CD14-positive monocyte (primary cell): Measurements from ENCODE around the gene OCSTAMP. TPM values are rescaled to one million over a fixed set of nuclear protein-coding genes. Genes with fewer than 3 reads are reported as not detected.
A peak's percentile ranks its signal among the peaks of the same experiment; 100 is the strongest.

Source experiments
- DNase-seq, 3 donors: peaks; one replicate each; pipeline ENCODE4 v3.0.0-alpha.2; 2011 to 2022
- H2AFZ ChIP-seq: 2 replicates; pipeline ENCODE4 v1.6.0; 2012; ENCODE audit warnings: mild to moderate bottlenecking, low read depth, low read length, inconsistent platforms; ENCODE audit not compliant: insufficient read depth, poor library complexity, severe bottlenecking
- H3K27ac ChIP-seq, 2 donors: 1 replicate in 1 of 2; 2 replicates in 1 of 2; pipeline ENCODE4 v1.5.1; 2012 to 2013; ENCODE audit warnings: low read length in 2 of 2, control low read depth in 1 of 2, inconsistent platforms in 1 of 2, low read depth in 1 of 2, mild to moderate bottlenecking in 1 of 2
- H3K27me3 ChIP-seq, 2 donors: one replicate each; pipeline versions ENCODE4 v1.6.0 to v1.6.1; 2011 to 2013; ENCODE audit warnings: low read length in 2 of 2; ENCODE audit not compliant: control insufficient read depth in 2 of 2, insufficient read depth in 2 of 2
- H3K36me3 ChIP-seq, 2 donors: replicated peaks in 1 of 2; 1 replicate in 1 of 2; 2 replicates in 1 of 2; pipeline versions ENCODE4 v1.5.1 to v1.6.1; 2012 to 2013; ENCODE audit warnings: low read length in 2 of 2, control low read depth in 1 of 2, inconsistent platforms in 1 of 2, mild to moderate bottlenecking in 1 of 2; ENCODE audit not compliant: insufficient read depth in 2 of 2, control insufficient read depth in 1 of 2
- H3K4me1 ChIP-seq, 2 donors: 1 replicate in 1 of 2; 2 replicates in 1 of 2; pipeline versions ENCODE4 v1.5.1 to v1.6.1; 2012 to 2013; ENCODE audit warnings: low read length in 2 of 2, control low read depth in 1 of 2, inconsistent platforms in 1 of 2, mild to moderate bottlenecking in 1 of 2, moderate library complexity in 1 of 2; ENCODE audit not compliant: insufficient read depth in 2 of 2, control insufficient read depth in 1 of 2
- H3K4me2 ChIP-seq: replicated peaks from 2 replicates; pipeline ENCODE3; 2012; ENCODE audit warnings: low read length, moderate library complexity, mild to moderate bottlenecking; ENCODE audit not compliant: poor library complexity, severe bottlenecking; ENCODE audit errors: extremely low read depth
- H3K4me3 ChIP-seq, 3 experiments: fragments of 200-600 bp in 1 of 3; sonication (generic) in 1 of 3; replicated peaks in 1 of 3; 1 replicate in 2 of 3; 2 replicates in 1 of 3; pipeline ENCODE4 v1.5.1; 2011 to 2013; ENCODE audit warnings: low read length in 3 of 3, mild to moderate bottlenecking in 3 of 3, control low read depth in 2 of 3, low read depth in 2 of 3, inconsistent platforms in 1 of 3, moderate library complexity in 1 of 3
- H3K79me2 ChIP-seq: 2 replicates; pipeline ENCODE4 v1.6.0; 2012; ENCODE audit warnings: mild to moderate bottlenecking, control low read depth, inconsistent platforms, low read length, moderate library complexity; ENCODE audit not compliant: insufficient read depth
- H3K9ac ChIP-seq: 2 replicates; pipeline ENCODE4 v1.6.0; 2017; ENCODE audit warnings: low read length, mild to moderate bottlenecking; ENCODE audit not compliant: insufficient read depth, poor library complexity, severe bottlenecking
- H3K9me3 ChIP-seq, 2 donors: replicated peaks in 1 of 2; 1 replicate in 1 of 2; 2 replicates in 1 of 2; pipeline versions ENCODE4 v1.5.1 to v1.6.1; 2012 to 2013; ENCODE audit warnings: low read length in 2 of 2, control low read depth in 1 of 2; ENCODE audit not compliant: control insufficient read depth in 1 of 2, insufficient read depth in 1 of 2
- H4K20me1 ChIP-seq: 2 replicates; pipeline ENCODE4 v1.6.0; 2012; ENCODE audit warnings: mild to moderate bottlenecking, low read length, control low read depth, moderate library complexity; ENCODE audit not compliant: insufficient read depth
- H3K27ac Mint-ChIP-seq, 7 donors: one replicate each; pipeline ENCODE4 v1.8.0; 2020; ENCODE audit warnings: mild to moderate bottlenecking in 7 of 7, mixed read lengths in 7 of 7, moderate library complexity in 6 of 7, inconsistent platforms in 2 of 7
- H3K27me3 Mint-ChIP-seq, 3 donors: one replicate each; pipeline ENCODE4 v1.8.0; 2021 to 2022; ENCODE audit warnings: low read depth in 3 of 3, mild to moderate bottlenecking in 3 of 3, mixed read lengths in 3 of 3, moderate library complexity in 3 of 3, inconsistent platforms in 1 of 3
- H3K36me3 Mint-ChIP-seq, 2 donors: one replicate each; pipeline ENCODE4 v1.8.0; 2020; ENCODE audit warnings: mixed read lengths in 2 of 2, inconsistent platforms in 1 of 2, mild to moderate bottlenecking in 1 of 2
- H3K4me1 Mint-ChIP-seq: one replicate; pipeline ENCODE4 v1.8.0; 2020; ENCODE audit warnings: mild to moderate bottlenecking, mixed read lengths
- H3K4me3 Mint-ChIP-seq, 2 donors: one replicate each; pipeline ENCODE4 v1.8.0; 2020; ENCODE audit warnings: mild to moderate bottlenecking in 2 of 2, mixed read lengths in 2 of 2, moderate library complexity in 1 of 2
- H3K9me3 Mint-ChIP-seq, 7 donors: one replicate each; pipeline ENCODE4 v1.8.0; 2020 to 2022; ENCODE audit warnings: mixed read lengths in 7 of 7, mild to moderate bottlenecking in 6 of 7, moderate library complexity in 6 of 7, inconsistent platforms in 2 of 7
- CTCF ChIP-seq: fragments of 200-600 bp; IDR thresholded peaks from one replicate; pipeline ENCODE4 v1.8.0; 2022; ENCODE audit warnings: antibody characterized with exemption, mild to moderate bottlenecking
- WGBS: methylation state at CpG from one replicate; pipeline ENCODE4 v1.1.5; 2013; ENCODE audit warnings: missing lambda C conversion rate; ENCODE audit not compliant: insufficient coverage; 5-methylcytosine and 5-hydroxymethylcytosine counted together
- intact Hi-C, 2 donors: fragments of 100-400 bp; cut with micrococcal nuclease; formaldehyde crosslinking; loops; one replicate each; pipeline versions ENCODE4 v1.15.0 to v1.15.1; 2023
- polyA plus RNA-seq, 3 donors: library from polyadenylated mRNA; depleted of rRNA in 1 of 3; unstranded in 2 of 3; stranded (reverse) in 1 of 3; fragments of 300-500 nt in 2 of 3; fragments of >200 nt in 1 of 3; fragmentation: Illumina TruSeq in 2 of 3; gene quantifications; 1 replicate in 2 of 3; 2 replicates in 1 of 3; pipeline ENCODE4 v1.2.3, GENCODE V29; 2012 to 2021

OCSTAMP gene
- polyA plus RNA-seq, 3 donors: not detected

GRCh38 chr20:46578745-46579144, 28.3 kb upstream of the OCSTAMP start:
- Mint-ChIP-seq H3K4me3 (no peak overlapping the region), H3K9me3 (no peaks in the 10 kb centered on the region), H3K27me3 (peaks cover 2 to 10% (median 3%) of the 10 kb centered on the region in 3 donors), H3K4me1 (peaks cover 8% of the 10 kb centered on the region), H3K27ac (no peak overlapping the region), H3K36me3 (no peaks in the 10 kb centered on the region)
- Histone ChIP-seq H3K4me3 (no peak overlapping the region), H2AFZ (no peak overlapping the region), H4K20me1 (no peaks in the 10 kb centered on the region), H3K9ac (no peak overlapping the region), H3K27me3 (no peaks in the 10 kb centered on the region), H3K4me1 (peaks cover 0 to 7% of the 10 kb centered on the region in 2 donors), H3K79me2 (no peaks in the 10 kb centered on the region), H3K9me3 (no peaks in the 10 kb centered on the region), H3K4me2 (no peak overlapping the region), H3K36me3 (no peaks in the 10 kb centered on the region), H3K27ac (no peak overlapping the region)
- intact Hi-C loops: no loop called here
- WGBS: 71% methylated on average over 2 of the region's 7 CpGs
- no peak for DNase-seq
- TF ChIP-seq CTCF: no peak

GRCh38 chr20:46576774-46577395, 26.4 kb upstream of the OCSTAMP start:
- H3K36me3 Mint-ChIP-seq: no peaks in the 10 kb centered on the region
- no peak for DNase-seq
- Histone ChIP-seq H3K36me3 (no peaks in the 10 kb centered on the region), H3K9ac (no peak overlapping the region), H3K79me2 (no peaks in the 10 kb centered on the region), H4K20me1 (no peaks in the 10 kb centered on the region), H3K27me3 (no peaks in the 10 kb centered on the region), H3K27ac (no peak overlapping the region), H3K9me3 (no peaks in the 10 kb centered on the region), H3K4me2 (no peak overlapping the region), H3K4me1 (peaks cover 0 to 7% of the 10 kb centered on the region in 2 donors), H2AFZ (no peak overlapping the region), H3K4me3 (no peak overlapping the region)
- peaks cover 3 to 14% (median 6%) of the 10 kb centered on the region in 3 donors for H3K27me3 Mint-ChIP-seq
- no peaks in the 10 kb centered on the region for H3K9me3 Mint-ChIP-seq
- intact Hi-C loops: no loop called here
- no peak for TF ChIP-seq CTCF
- 88% methylated on average over 4 of the region's 6 CpGs for WGBS
- peak overlapping the region in 1 of 7 donors; percentile 66 for H3K27ac Mint-ChIP-seq
- no peak overlapping the region for H3K4me3 Mint-ChIP-seq
- H3K4me1 Mint-ChIP-seq: peaks cover 8% of the 10 kb centered on the region
